Sigmoid colon (tissue), 7 donors: ENCODE results near the gene PAN2. TPM values are rescaled to one million over a fixed set of nuclear protein-coding genes. Genes with fewer than 3 reads are reported as not detected.
A peak's percentile ranks its signal among the peaks of the same experiment; 100 is the strongest.

Experiments
- DNase-seq: peaks from one replicate; pipeline ENCODE4 v3.0.0-alpha.2; 2019
- H3K27ac ChIP-seq, 4 donors: fragments of 200-600 bp; sonication (generic); one replicate each; pipeline ENCODE4 v1.5.1; 2016 to 2019; ENCODE audit warnings: mild to moderate bottlenecking in 1 of 4
- H3K27me3 ChIP-seq, 3 donors: fragments of 200-600 bp; sonication (generic); one replicate each; pipeline ENCODE4 v1.5.1; 2019; ENCODE audit warnings: mild to moderate bottlenecking in 1 of 3
- H3K36me3 ChIP-seq, 4 donors: fragments of 200-600 bp; sonication (generic); one replicate each; pipeline ENCODE4 v1.5.1; 2016 to 2019
- H3K4me1 ChIP-seq, 4 donors: fragments of 200-600 bp; sonication (generic); one replicate each; pipeline ENCODE4 v1.5.1; 2017 to 2019
- H3K4me3 ChIP-seq, 4 donors: fragments of 200-600 bp; sonication (generic); one replicate each; pipeline ENCODE4 v1.5.1; 2017 to 2019; ENCODE audit warnings: mild to moderate bottlenecking in 2 of 4, moderate library complexity in 1 of 4
- H3K9me3 ChIP-seq, 4 donors: fragments of 200-600 bp in 3 of 4; sonication (generic) in 3 of 4; one replicate each; pipeline versions ENCODE4 v1.5.1 to v1.6.1; 2013 to 2019
- EP300 ChIP-seq, 4 donors: sonication (generic); formaldehyde crosslinking; IDR thresholded peaks; one replicate each; pipeline ENCODE4 v1.6.1; 2017; ENCODE audit warnings: antibody characterized with exemption in 4 of 4
- POLR2A ChIP-seq, 2 donors: fragments of 450-650 bp; IDR thresholded peaks; one replicate each; pipeline ENCODE4 v1.6.1; 2016; ENCODE audit warnings: antibody characterized with exemption in 2 of 2, mild to moderate bottlenecking in 2 of 2, moderate library complexity in 2 of 2
- POLR2AphosphoS5 ChIP-seq, 4 donors: sonication (generic); formaldehyde crosslinking; IDR thresholded peaks; one replicate each; pipeline ENCODE4 v1.6.1; 2017; ENCODE audit warnings: antibody characterized with exemption in 4 of 4
- WGBS, 2 donors: extraction: QIAGEN DNeasy Blood & Tissue Kit; methylation state at CpG; one replicate each; pipeline ENCODE4 v1.1.7; 2013; 5-methylcytosine and 5-hydroxymethylcytosine counted together
- intact Hi-C: fragments of 100-400 bp; cut with DNase I; formaldehyde crosslinking; loops from one replicate; pipeline ENCODE4 v1.15.1; 2023
- polyA plus RNA-seq, 3 donors: library from polyadenylated mRNA; stranded (reverse); fragments of 200-250 nt; gene quantifications; one replicate each; pipeline ENCODE4 v1.2.3, GENCODE V29; 2013
- small RNA-seq, 3 donors: library from RNA; depleted of rRNA; stranded (forward); fragments of <200 nt; gene quantifications; one replicate each; pipeline ENCODE3, GENCODE V24; 2016
- total RNA-seq, 4 donors: library from RNA; depleted of rRNA; stranded (reverse); fragments of >200 nt; gene quantifications; one replicate each; pipeline ENCODE4 v1.1.0, GENCODE V29; 2016
- TF ChIP-seq, protein P1 (sequence below), 4 experiments: fragments of 450-650 bp in 3 of 4; fragments of 200-600 bp in 1 of 4; IDR thresholded peaks; one replicate each; pipeline ENCODE4 v1.5.1; 2016 to 2019; ENCODE audit warnings: antibody characterized with exemption in 4 of 4, mild to moderate bottlenecking in 3 of 4, moderate library complexity in 2 of 4
- donor health status: healthy with polysubstance abuse.
- donor health status: Bipolar disorder and iron deficiency.
- donor health status: healthy.

Gene PAN2
- total and polyA plus RNA-seq, 7 donors: 5.4 to 67.0 (median 30.0) TPM

DNA sequence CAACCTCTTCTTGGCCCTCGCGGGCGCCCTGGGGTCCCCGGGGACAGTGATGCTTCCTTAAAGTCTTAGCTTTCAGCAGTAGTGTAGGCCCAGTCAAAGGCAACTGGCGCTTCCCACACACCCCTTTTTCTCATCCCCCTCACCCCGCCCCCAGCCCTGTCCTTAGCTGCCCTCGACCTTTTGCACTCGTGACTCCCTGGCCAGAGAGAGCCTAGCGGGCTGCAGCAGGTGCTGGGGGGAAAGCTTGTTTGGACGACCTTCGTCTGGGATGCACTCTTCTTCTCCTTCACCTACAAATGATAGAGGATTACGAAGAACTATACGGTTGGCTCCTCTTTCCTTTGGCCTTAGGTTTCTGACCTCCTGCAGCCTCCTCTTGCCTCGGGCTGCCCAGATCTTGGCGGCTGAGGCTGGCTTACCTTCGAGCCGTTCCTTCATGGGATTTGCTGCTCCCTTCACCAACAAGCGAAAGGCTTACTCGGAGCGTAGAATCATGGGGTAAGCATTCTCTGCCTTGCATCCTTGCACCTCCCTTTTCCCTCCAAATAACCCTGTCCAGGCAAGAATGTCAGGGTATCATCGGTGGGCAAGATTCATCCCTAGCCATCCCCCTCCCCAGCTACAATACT, 66.2 kb downstream of the PAN2 start:
- peaks cover 0 to 27% (median 11%) of the 10 kb centered on the region in 4 donors for H3K36me3 ChIP-seq
- H3K4me1 ChIP-seq: peaks cover 0 to 19% (median 18%) of the 10 kb centered on the region in 4 donors
- peak overlapping the region; percentile 59 to 73 (median 70) for H3K4me3 ChIP-seq
- 25 to 37% methylated on average over 21 of the region's 21 CpGs for WGBS, 2 donors
- H3K9me3 ChIP-seq: no peaks in the 10 kb centered on the region
- DNase-seq: peak; percentile 80
- intact Hi-C loops: loop anchor here (2.0 kb wide), 1 partner anchor 33 kb away; the partner anchor contains the start of gene CS
- peak overlapping the region; percentile 95 to 97 (median 96) for H3K27ac ChIP-seq
- no peaks in the 10 kb centered on the region for H3K27me3 ChIP-seq
- TF ChIP-seq, protein P1, sequence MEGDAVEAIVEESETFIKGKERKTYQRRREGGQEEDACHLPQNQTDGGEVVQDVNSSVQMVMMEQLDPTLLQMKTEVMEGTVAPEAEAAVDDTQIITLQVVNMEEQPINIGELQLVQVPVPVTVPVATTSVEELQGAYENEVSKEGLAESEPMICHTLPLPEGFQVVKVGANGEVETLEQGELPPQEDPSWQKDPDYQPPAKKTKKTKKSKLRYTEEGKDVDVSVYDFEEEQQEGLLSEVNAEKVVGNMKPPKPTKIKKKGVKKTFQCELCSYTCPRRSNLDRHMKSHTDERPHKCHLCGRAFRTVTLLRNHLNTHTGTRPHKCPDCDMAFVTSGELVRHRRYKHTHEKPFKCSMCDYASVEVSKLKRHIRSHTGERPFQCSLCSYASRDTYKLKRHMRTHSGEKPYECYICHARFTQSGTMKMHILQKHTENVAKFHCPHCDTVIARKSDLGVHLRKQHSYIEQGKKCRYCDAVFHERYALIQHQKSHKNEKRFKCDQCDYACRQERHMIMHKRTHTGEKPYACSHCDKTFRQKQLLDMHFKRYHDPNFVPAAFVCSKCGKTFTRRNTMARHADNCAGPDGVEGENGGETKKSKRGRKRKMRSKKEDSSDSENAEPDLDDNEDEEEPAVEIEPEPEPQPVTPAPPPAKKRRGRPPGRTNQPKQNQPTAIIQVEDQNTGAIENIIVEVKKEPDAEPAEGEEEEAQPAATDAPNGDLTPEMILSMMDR (IDR thresholded peaks at IDR 0.05): no peak
- no peak for TF ChIP-seq EP300 (IDR thresholded peaks at IDR 0.05)
- TF ChIP-seq POLR2A (IDR thresholded peaks at IDR 0.05): no peak
- TF ChIP-seq POLR2AphosphoS5 (IDR thresholded peaks at IDR 0.05): no peak

DNA sequence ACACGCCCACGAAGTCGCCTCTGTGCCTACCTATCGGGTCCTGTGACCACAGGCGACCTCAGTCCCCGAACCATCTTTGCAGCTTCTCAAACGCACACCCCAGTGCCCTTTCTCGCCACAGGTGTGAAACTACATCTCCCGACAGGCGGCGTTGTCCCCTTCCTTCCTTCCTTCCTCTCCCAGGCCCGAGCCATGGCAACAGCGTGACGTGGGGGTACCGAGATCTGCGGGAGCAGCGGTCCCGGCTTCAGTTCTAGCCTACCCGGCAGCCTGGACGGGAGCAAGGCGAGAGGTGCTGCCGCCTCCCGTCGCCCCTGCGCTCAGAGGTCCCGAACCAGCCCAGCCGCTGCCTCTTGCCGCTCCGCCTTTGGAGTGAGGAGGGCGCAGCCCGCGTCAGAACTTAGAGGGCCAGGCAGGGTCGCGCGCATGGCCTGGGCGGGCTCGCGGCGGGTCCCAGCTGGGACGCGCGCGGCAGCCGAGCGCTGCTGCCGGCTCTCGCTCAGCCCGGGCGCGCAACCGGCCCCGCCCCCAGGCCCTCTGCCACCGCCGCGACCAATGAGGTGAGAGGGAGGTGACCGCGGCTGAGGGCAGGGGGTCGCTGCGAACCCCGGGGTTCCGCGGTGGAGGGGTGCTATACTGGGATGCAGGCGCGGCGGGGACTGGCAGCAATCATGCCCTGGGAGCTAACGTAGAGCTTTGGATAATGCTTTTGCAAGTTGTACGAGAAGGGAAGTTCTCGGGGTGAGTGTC, 66.9 kb downstream of the PAN2 start, which contains the start of gene COQ10A:
Gene COQ10A (plus strand): TSS at position 250 of the 750 bp plus-strand sequence. CDS start 177 bp downstream, at position 427.
- DNase-seq: peak; percentile 96
- 0% methylated on average over 68 of the region's 68 CpGs for WGBS, 2 donors
- intact Hi-C loops: loop anchor here (2.0 kb wide), 1 partner anchor 34 kb away; the partner anchor contains the start of gene CS
- Histone ChIP-seq H3K9me3 (no peaks in the 10 kb centered on the region), H3K27me3 (no peaks in the 10 kb centered on the region), H3K27ac (peak within 1 kb of the TSS; percentile 95 to 97 (median 96)), H3K36me3 (peaks cover 0 to 20% (median 5%) of the 10 kb centered on the region in 4 donors), H3K4me3 (peak within 1 kb of the TSS; percentile 59 to 73 (median 70)), H3K4me1 (peaks cover 0 to 19% (median 18%) of the 10 kb centered on the region in 4 donors)
- TF ChIP-seq POLR2AphosphoS5 (IDR thresholded peaks at IDR 0.05) (peak; percentile 93 to 96 (median 94)), POLR2A (IDR thresholded peaks at IDR 0.05) (peak; percentile 73 to 88), EP300 (IDR thresholded peaks at IDR 0.05) (no peak)
- TF ChIP-seq, protein P1 (IDR thresholded peaks at IDR 0.05): peak; percentile 71 to 91 (median 76)

Small RNAs within 50 kb of the gene (small RNA-seq; reads per million reads assigned to genes)
- 0 reads per million in 3 donors for gene RNU7-40P

Other genes with a start within 250 kb of the PAN2 start
- gene PA2G4, start 229.4 kb downstream of the PAN2 start, total RNA-seq: 100 to 1,000 TPM in 3 of 4 donors, 10 to 100 TPM in 1; 52.9 to 157 (median 110) TPM
- gene PA2G4, start 229.4 kb downstream of the PAN2 start, polyA plus RNA-seq: 100 to 1,000 TPM in 1 of 3 donors, 10 to 100 TPM in 2; 68.4 to 136 (median 73.9) TPM
- gene RPL41, start 217.4 kb downstream of the PAN2 start, total RNA-seq: 1,000 to 10,000 TPM; 1,926 to 5,407 (median 3,655) TPM
- gene RPL41, start 217.4 kb downstream of the PAN2 start, polyA plus RNA-seq: 1,000 to 10,000 TPM; 6,021 to 9,845 (median 6,338) TPM
- 1 to 10 TPM; 3.9 to 6.9 (median 4.8) TPM for gene ZC3H10, start 215.7 kb downstream of the PAN2 start, total RNA-seq
- 1 to 10 TPM; 1.2 to 3.8 (median 1.4) TPM for gene ZC3H10, start 215.7 kb downstream of the PAN2 start, polyA plus RNA-seq
- gene ESYT1, start 205.7 kb downstream of the PAN2 start, total RNA-seq: 100 to 1,000 TPM in 1 of 4 donors, 10 to 100 TPM in 3; 67.6 to 102 (median 88.7) TPM
- 10 to 100 TPM in 2 of 3 donors, 1 to 10 TPM in 1; 9.0 to 73.9 (median 13.8) TPM for gene ESYT1, start 205.7 kb downstream of the PAN2 start, polyA plus RNA-seq
- 10 to 100 TPM; 37.7 to 90.6 (median 64.1) TPM for gene MYL6B, start 181.4 kb downstream of the PAN2 start, total RNA-seq
- 10 to 100 TPM; 26.4 to 63.7 (median 32.3) TPM for gene MYL6B, start 181.4 kb downstream of the PAN2 start, polyA plus RNA-seq
- gene MYL6, start 175.6 kb downstream of the PAN2 start, total RNA-seq: 1,000 to 10,000 TPM; 6,491 to 9,553 (median 8,571) TPM
- 1,000 to 10,000 TPM; 3,150 to 7,537 (median 5,524) TPM for gene MYL6, start 175.6 kb downstream of the PAN2 start, polyA plus RNA-seq
- 100 to 1,000 TPM in 1 of 4 donors, 10 to 100 TPM in 3; 55.7 to 135 (median 70.7) TPM for gene SMARCC2, start 144.5 kb downstream of the PAN2 start, total RNA-seq
- gene SMARCC2, start 144.5 kb downstream of the PAN2 start, polyA plus RNA-seq: 10 to 100 TPM; 18.0 to 44.4 (median 18.3) TPM
- gene RNF41, start 112.1 kb downstream of the PAN2 start, total RNA-seq: 100 to 1,000 TPM in 1 of 4 donors, 10 to 100 TPM in 3; 59.9 to 109 (median 78.0) TPM
- 10 to 100 TPM; 18.5 to 27.0 (median 25.2) TPM for gene RNF41, start 112.1 kb downstream of the PAN2 start, polyA plus RNA-seq
- gene NABP2, start 109.7 kb downstream of the PAN2 start, total RNA-seq: 10 to 100 TPM; 17.2 to 33.5 (median 31.6) TPM
- gene NABP2, start 109.7 kb downstream of the PAN2 start, polyA plus RNA-seq: 10 to 100 TPM; 29.4 to 43.7 (median 32.6) TPM
- not detected for gene SLC39A5, start 103.9 kb downstream of the PAN2 start, total RNA-seq
- gene SLC39A5, start 103.9 kb downstream of the PAN2 start, polyA plus RNA-seq: 10 to 100 TPM; 30.0 to 74.0 (median 31.2) TPM
- gene ANKRD52, start 75.6 kb downstream of the PAN2 start, total RNA-seq: 10 to 100 TPM in 2 of 4 donors, 1 to 10 TPM in 2; 8.4 to 19.1 (median 10.5) TPM
- 10 to 100 TPM in 1 of 3 donors, 1 to 10 TPM in 2; 4.2 to 20.1 (median 6.7) TPM for gene ANKRD52, start 75.6 kb downstream of the PAN2 start, polyA plus RNA-seq
- 10 to 100 TPM; 11.8 to 25.0 (median 19.9) TPM for gene COQ10A, start 67.1 kb downstream of the PAN2 start, total RNA-seq
- gene COQ10A, start 67.1 kb downstream of the PAN2 start, polyA plus RNA-seq: 1 to 10 TPM; 2.4 to 6.2 (median 3.0) TPM
- gene CS, start 33.7 kb downstream of the PAN2 start, total RNA-seq: 100 to 1,000 TPM in 2 of 4 donors, 10 to 100 TPM in 2; 75.9 to 130 (median 99.6) TPM
- 100 to 1,000 TPM; 102 to 151 (median 139) TPM for gene CS, start 33.7 kb downstream of the PAN2 start, polyA plus RNA-seq
- gene CNPY2, start 18.0 kb downstream of the PAN2 start, total RNA-seq: 10 to 100 TPM; 48.7 to 77.1 (median 67.9) TPM
- gene CNPY2, start 18.0 kb downstream of the PAN2 start, polyA plus RNA-seq: 100 to 1,000 TPM in 1 of 3 donors, 10 to 100 TPM in 2; 28.2 to 103 (median 39.6) TPM
- gene IL23A, start 4.9 kb upstream of the PAN2 start, total RNA-seq: not detected
- 1 to 10 TPM in 1 of 3 donors, not detected in 2; 3.6 TPM for gene IL23A, start 4.9 kb upstream of the PAN2 start, polyA plus RNA-seq
- gene STAT2, start 26.1 kb upstream of the PAN2 start, total RNA-seq: 100 to 1,000 TPM in 2 of 4 donors, 10 to 100 TPM in 2; 73.6 to 160 (median 94.6) TPM
- gene STAT2, start 26.1 kb upstream of the PAN2 start, polyA plus RNA-seq: 10 to 100 TPM; 15.0 to 71.7 (median 18.6) TPM
- not detected for gene APOF, start 28.9 kb upstream of the PAN2 start, total RNA-seq
- gene APOF, start 28.9 kb upstream of the PAN2 start, polyA plus RNA-seq: not detected
- gene TIMELESS, start 115.4 kb upstream of the PAN2 start, total RNA-seq: 1 to 10 TPM; 2.0 to 5.2 (median 3.5) TPM
- 10 to 100 TPM in 1 of 3 donors, 1 to 10 TPM in 2; 1.8 to 15.3 (median 3.2) TPM for gene TIMELESS, start 115.4 kb upstream of the PAN2 start, polyA plus RNA-seq
- gene MIP, start 120.7 kb upstream of the PAN2 start, total RNA-seq: not detected
- gene MIP, start 120.7 kb upstream of the PAN2 start, polyA plus RNA-seq: under 1 TPM in 1 of 3 donors, not detected in 2; 0.09 TPM
- gene SPRYD4, start 134.6 kb upstream of the PAN2 start, total RNA-seq: 1 to 10 TPM; 1.7 to 3.1 (median 2.3) TPM
- 1 to 10 TPM; 3.0 to 4.6 (median 3.2) TPM for gene SPRYD4, start 134.6 kb upstream of the PAN2 start, polyA plus RNA-seq
- 1 to 10 TPM in 2 of 4 donors, under 1 TPM in 2; 0.66 to 3.5 (median 2.0) TPM for gene GLS2, start 154.2 kb upstream of the PAN2 start, total RNA-seq
- 1 to 10 TPM in 1 of 3 donors, not detected in 2; 1.2 TPM for gene GLS2, start 154.2 kb upstream of the PAN2 start, polyA plus RNA-seq
- gene RBMS2, start 187.8 kb upstream of the PAN2 start, total RNA-seq: 10 to 100 TPM; 20.6 to 33.0 (median 23.1) TPM
- gene RBMS2, start 187.8 kb upstream of the PAN2 start, polyA plus RNA-seq: 10 to 100 TPM in 1 of 3 donors, 1 to 10 TPM in 2; 8.4 to 12.3 (median 9.8) TPM